Endothelial cell of umbilical vein (primary cell): ENCODE measurements around the gene PRRC2B. TPM values are rescaled to one million over a fixed set of nuclear protein-coding genes. Genes with fewer than 3 reads are reported as not detected.

Experiments used
- BruUV-seq: library from RNA; stranded (reverse); fragments of 400-500 nt; replicated peaks from 2 replicates; lab custom pipeline; 2021; lab: Mats Ljungman, UMichigan
- CTCF ChIA-PET: fragments of 300-600, 350-600 bp; sonication (Branson Sonifier 250); formaldehyde crosslinking; loops from one replicate; lab custom pipeline; 2021; ENCODE audit warnings: antibody characterized with exemption, inconsistent platforms; lab: Charles Lee
- POLR2A ChIA-PET: fragments of 300-600, 350-600 bp; sonication (Branson Sonifier 250); formaldehyde crosslinking; loops from one replicate; lab custom pipeline; 2021; ENCODE audit warnings: antibody characterized with exemption, inconsistent platforms; lab: Charles Lee
- DNase-seq: peaks from one replicate; pipeline ENCODE4 v3.0.0-alpha.2; 2011; ENCODE audit warnings: low read depth, low spot score
- FAIRE-seq: peaks from 2 replicates; lab custom pipeline; 2011; peaks lifted over from hg19 to GRCh38; lab: Jason Lieb, UNC
- H2AFZ ChIP-seq: 2 replicates; pipeline ENCODE4 v1.6.0; 2012; ENCODE audit warnings: low read depth, low read length, control low read depth, inconsistent platforms
- H3K27ac ChIP-seq: 2 replicates; pipeline ENCODE4 v1.5.1; 2011; ENCODE audit warnings: low read depth, mild to moderate bottlenecking, control low read depth, low read length, moderate library complexity; ENCODE audit not compliant: insufficient read depth
- H3K27me3 ChIP-seq, 2 experiments: 2 replicates each; pipeline versions ENCODE4 v1.6.0 to v1.6.1; 2011; ENCODE audit warnings: low read length in 2 of 2, mixed read lengths in 1 of 2; ENCODE audit not compliant: control insufficient read depth in 2 of 2, insufficient read depth in 2 of 2
- H3K36me3 ChIP-seq, 2 experiments: 2 replicates in 1 of 2; 3 replicates in 1 of 2; pipeline ENCODE4 v1.5.1; 2011; ENCODE audit warnings: low read length in 2 of 2, mild to moderate bottlenecking in 1 of 2, moderate library complexity in 1 of 2; ENCODE audit not compliant: control insufficient read depth in 2 of 2, insufficient read depth in 2 of 2; ENCODE audit errors: extremely low read depth in 1 of 2
- H3K4me1 ChIP-seq: 3 replicates; pipeline ENCODE4 v1.5.1; 2011; ENCODE audit warnings: mild to moderate bottlenecking, low read length; ENCODE audit not compliant: control insufficient read depth, insufficient read depth; ENCODE audit errors: extremely low read depth
- H3K4me2 ChIP-seq: 2 replicates; pipeline ENCODE4 v1.6.1; 2011; ENCODE audit warnings: low read length, control low read depth, mixed read lengths; ENCODE audit not compliant: insufficient read depth
- H3K4me3 ChIP-seq, 3 experiments: fragments of 200-600 bp in 1 of 3; sonication (generic), shearing (Covaris generic) in 1 of 3; replicated peaks in 1 of 3; 2 replicates each; pipeline ENCODE4 v1.5.1; 2011 to 2016; ENCODE audit warnings: control low read depth in 3 of 3, low read length in 3 of 3, mild to moderate bottlenecking in 2 of 3, inconsistent platforms in 1 of 3, low read depth in 1 of 3, moderate library complexity in 1 of 3; ENCODE audit not compliant: insufficient read depth in 1 of 3
- H3K79me2 ChIP-seq: 2 replicates; pipeline ENCODE4 v1.6.0; 2012; ENCODE audit warnings: low read length, inconsistent platforms; ENCODE audit not compliant: control insufficient read depth, insufficient read depth
- H3K9ac ChIP-seq: replicated peaks from 2 replicates; pipeline ENCODE3; 2011; ENCODE audit warnings: low read length, control low read depth; ENCODE audit not compliant: insufficient read depth; ENCODE audit errors: extremely low read depth
- H3K9me1 ChIP-seq: replicated peaks from 3 replicates; pipeline ENCODE4 v1.6.0; 2011; ENCODE audit warnings: mild to moderate bottlenecking, low read length; ENCODE audit not compliant: control insufficient read depth, insufficient read depth; ENCODE audit errors: extremely low read depth
- H3K9me3 ChIP-seq: replicated peaks from 2 replicates; pipeline ENCODE4 v1.5.1; 2012; ENCODE audit warnings: low read length, inconsistent platforms; ENCODE audit not compliant: control insufficient read depth, insufficient read depth
- H4K20me1 ChIP-seq: replicated peaks from 2 replicates; pipeline ENCODE3; 2011; ENCODE audit warnings: mild to moderate bottlenecking, low read length; ENCODE audit not compliant: control insufficient read depth, insufficient read depth; ENCODE audit errors: extremely low read depth
- EZH2 ChIP-seq: IDR thresholded peaks from 2 replicates; pipeline ENCODE4 v1.6.1; 2012; ENCODE audit warnings: borderline replicate concordance, low read depth, mild to moderate bottlenecking, moderate library complexity, low read length, inconsistent platforms; ENCODE audit not compliant: severe bottlenecking
- GATA2 ChIP-seq: IDR thresholded peaks from 2 replicates; pipeline ENCODE4 v1.7.0; 2011; ENCODE audit warnings: low read depth, mild to moderate bottlenecking, moderate library complexity, mixed read lengths, low read length; ENCODE audit not compliant: insufficient read length, insufficient read depth
- MYC ChIP-seq: IDR thresholded peaks from one replicate; pipeline ENCODE4 v1.6.1; 2011; ENCODE audit warnings: mild to moderate bottlenecking, low read depth, low read length
- POLR2A ChIP-seq: IDR thresholded peaks from 2 replicates; pipeline ENCODE4 v1.6.1; 2012; ENCODE audit warnings: low read depth, mild to moderate bottlenecking, control low read depth, low read length
- POLR2AphosphoS5 ChIP-seq: IDR thresholded peaks from 2 replicates; pipeline ENCODE4 v1.6.1; 2012; ENCODE audit warnings: low read depth, mild to moderate bottlenecking, control low read depth, low read length, moderate library complexity; ENCODE audit not compliant: insufficient read depth
- dilution Hi-C: fragments of 300-500 bp; cut with MboI; formaldehyde crosslinking; loops from one replicate; pipeline ENCODE4 v1.15.0; 2019; ENCODE audit warnings: low sequenced_read_pairs; ENCODE audit not compliant: extremely low pct_ligation_motif_present
- intact Hi-C: fragments of 100-400 bp; cut with micrococcal nuclease; formaldehyde crosslinking; loops from one replicate; pipeline ENCODE4 v1.10.0; 2022
- polyA plus RNA-seq, 4 experiments: library from polyadenylated mRNA; depleted of rRNA in 3 of 4; stranded (reverse) in 3 of 4; unstranded in 1 of 4; fragments of >200 nt; gene quantifications; 2 replicates each; pipeline versions ENCODE4 v1.2.1 to v1.2.3, GENCODE V29; 2011 to 2012; ENCODE audit warnings: missing spikeins in 1 of 4
- total RNA-seq: library from RNA; stranded (reverse); gene quantifications from 2 replicates; pipeline ENCODE4 v1.2.3, GENCODE V29; 2021
- TF ChIP-seq, protein P1 (sequence below): IDR thresholded peaks from 2 replicates; pipeline ENCODE4 v1.6.1; 2011; ENCODE audit not compliant: insufficient read depth, insufficient read length
- TF ChIP-seq, protein P2 (sequence below), 2 donors: IDR thresholded peaks; 1 replicate in 1 of 2; 2 replicates in 1 of 2; pipeline ENCODE4 v1.5.1; 2011; ENCODE audit warnings: low read length in 2 of 2, mild to moderate bottlenecking in 2 of 2, moderate library complexity in 2 of 2, control low read depth in 1 of 2, inconsistent platforms in 1 of 2, low read depth in 1 of 2; ENCODE audit not compliant: insufficient read depth in 1 of 2; ENCODE audit errors: extremely low read depth in 1 of 2

PRRC2B gene
- total and polyA plus RNA-seq, 2 donors (not counting 3 experiments of a cell fraction or from before 2014, with no cell fraction given), result 35.6 to 256 TPM

- H3K4me3 ChIP-seq, result no peak overlapping the region
- no peaks in the 10 kb centered on the region for H3K4me1 ChIP-seq
- H3K9me3 ChIP-seq, result no peaks in the 10 kb centered on the region
- no peaks in the 10 kb centered on the region for H3K36me3 ChIP-seq
- H3K79me2 ChIP-seq, result no peaks in the 10 kb centered on the region
- H3K9ac ChIP-seq, result no peak overlapping the region
- no peaks in the 10 kb centered on the region for H3K27me3 ChIP-seq
- intact Hi-C loops (no loop called here), dilution Hi-C loops (no loop called here)
- DNase-seq (peak; percentile 60), FAIRE-seq (peak; percentile 69)
- no peak overlapping the region for H3K27ac ChIP-seq
- BruUV-seq, result no TSS peak
- H3K9me1 ChIP-seq, result no peaks in the 10 kb centered on the region
- no peak overlapping the region for H3K4me2 ChIP-seq
- no peak for TF ChIP-seq POLR2AphosphoS5
- no peak for TF ChIP-seq POLR2A
- TF ChIP-seq GATA2, result no peak
- no peak for TF ChIP-seq MYC
- TF ChIP-seq, protein P1, sequence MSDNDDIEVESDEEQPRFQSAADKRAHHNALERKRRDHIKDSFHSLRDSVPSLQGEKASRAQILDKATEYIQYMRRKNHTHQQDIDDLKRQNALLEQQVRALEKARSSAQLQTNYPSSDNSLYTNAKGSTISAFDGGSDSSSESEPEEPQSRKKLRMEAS, result no peak
- TF ChIP-seq, protein P2, sequence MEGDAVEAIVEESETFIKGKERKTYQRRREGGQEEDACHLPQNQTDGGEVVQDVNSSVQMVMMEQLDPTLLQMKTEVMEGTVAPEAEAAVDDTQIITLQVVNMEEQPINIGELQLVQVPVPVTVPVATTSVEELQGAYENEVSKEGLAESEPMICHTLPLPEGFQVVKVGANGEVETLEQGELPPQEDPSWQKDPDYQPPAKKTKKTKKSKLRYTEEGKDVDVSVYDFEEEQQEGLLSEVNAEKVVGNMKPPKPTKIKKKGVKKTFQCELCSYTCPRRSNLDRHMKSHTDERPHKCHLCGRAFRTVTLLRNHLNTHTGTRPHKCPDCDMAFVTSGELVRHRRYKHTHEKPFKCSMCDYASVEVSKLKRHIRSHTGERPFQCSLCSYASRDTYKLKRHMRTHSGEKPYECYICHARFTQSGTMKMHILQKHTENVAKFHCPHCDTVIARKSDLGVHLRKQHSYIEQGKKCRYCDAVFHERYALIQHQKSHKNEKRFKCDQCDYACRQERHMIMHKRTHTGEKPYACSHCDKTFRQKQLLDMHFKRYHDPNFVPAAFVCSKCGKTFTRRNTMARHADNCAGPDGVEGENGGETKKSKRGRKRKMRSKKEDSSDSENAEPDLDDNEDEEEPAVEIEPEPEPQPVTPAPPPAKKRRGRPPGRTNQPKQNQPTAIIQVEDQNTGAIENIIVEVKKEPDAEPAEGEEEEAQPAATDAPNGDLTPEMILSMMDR (IDR thresholded peaks at IDR 0.05; ENCODE audit: extremely low read depth in 1 of 2, insufficient read depth in 1 of 2, low read depth in 1 of 2, low read length in 2 of 2), result no peak
- no peak for TF ChIP-seq EZH2
- peak overlapping the region; percentile 7 for H2AFZ ChIP-seq
- CTCF ChIA-PET, result interaction anchor here (1.0 to 1.9 kb wide), 4 partner anchors 10 to 33 kb away, joined by 3 to 6 read pairs (median 4); no protein-coding TSS in a partner anchor
- POLR2A ChIA-PET, result no interaction called here
- no peaks in the 10 kb centered on the region for H4K20me1 ChIP-seq
These were observed 10.8 kb upstream of the PRRC2B start for GRCh38 chr9:131382850-131383729.
